B cell (primary cell): Measurements from ENCODE around the gene KLK14. TPM values are rescaled to one million over a fixed set of nuclear protein-coding genes. Genes with fewer than 3 reads are reported as not detected.

Experiments used
- ATAC-seq: fragments of 200-7000 bp; cut with Tn5 transposase; one replicate; pipeline ENCODE4 v1.10.0; 2021; ENCODE audit warnings: low read depth, mild to moderate bottlenecking, moderate number of reproducible peaks, moderate library complexity
- CTCF ChIA-PET: fragments of 350-600 bp; sonication (Branson Sonifier 250); formaldehyde crosslinking; loops from one replicate; lab custom pipeline; 2021; ENCODE audit warnings: antibody characterized with exemption, inconsistent platforms; lab: Charles Lee
- POLR2A ChIA-PET: fragments of 350-600 bp; sonication (Branson Sonifier 250); formaldehyde crosslinking; loops from one replicate; lab custom pipeline; 2021; ENCODE audit warnings: antibody characterized with exemption; lab: Charles Lee
- DNase-seq: peaks from one replicate; pipeline ENCODE4 v3.0.0; 2013
- H2AFZ ChIP-seq: 2 replicates; pipeline ENCODE4 v1.6.1; 2012; ENCODE audit warnings: mild to moderate bottlenecking, low read depth, low read length; ENCODE audit not compliant: insufficient read depth, poor library complexity, severe bottlenecking
- H3K27ac ChIP-seq, 2 donors: 1 replicate in 1 of 2; 2 replicates in 1 of 2; pipeline ENCODE4 v1.5.1; 2012 to 2013; ENCODE audit warnings: low read length in 2 of 2, mild to moderate bottlenecking in 2 of 2, moderate library complexity in 1 of 2
- H3K27me3 ChIP-seq, 4 experiments: fragments of 200-600 bp in 1 of 4; sonication (generic) in 1 of 4; replicated peaks in 1 of 4; 1 replicate in 2 of 4; 2 replicates in 2 of 4; pipeline versions ENCODE4 v1.6.1 to v1.7.0; 2013 to 2016; ENCODE audit warnings: low read length in 3 of 4, mild to moderate bottlenecking in 2 of 4, mixed read lengths in 1 of 4, moderate library complexity in 1 of 4; ENCODE audit not compliant: insufficient read depth in 4 of 4, control insufficient read depth in 3 of 4; ENCODE audit errors: control extremely low read depth in 1 of 4
- H3K36me3 ChIP-seq, 2 experiments: replicated peaks in 1 of 2; 1 replicate in 1 of 2; 2 replicates in 1 of 2; pipeline versions ENCODE4 v1.6.1 to v1.7.1; 2013; ENCODE audit warnings: low read length in 1 of 2; ENCODE audit not compliant: insufficient read depth in 2 of 2, control insufficient read depth in 1 of 2; ENCODE audit errors: control extremely low read depth in 1 of 2, extremely low read depth in 1 of 2
- H3K4me1 ChIP-seq, 2 donors: fragments of 200-600 bp in 1 of 2; sonication (generic) in 1 of 2; 1 replicate in 1 of 2; 2 replicates in 1 of 2; pipeline versions ENCODE4 v1.5.1 to v1.6.1; 2013 to 2017; ENCODE audit warnings: low read length in 2 of 2; ENCODE audit not compliant: control insufficient read depth in 2 of 2, insufficient read depth in 2 of 2
- H3K4me2 ChIP-seq: replicated peaks from 2 replicates; pipeline ENCODE3; 2012; ENCODE audit warnings: mild to moderate bottlenecking, low read depth, low read length; ENCODE audit not compliant: poor library complexity, severe bottlenecking
- H3K4me3 ChIP-seq, 5 experiments: fragments of 200-600 bp in 1 of 5; sonication (generic) in 1 of 5; 1 replicate in 3 of 5; 2 replicates in 2 of 5; pipeline versions ENCODE4 v1.5.1 to v1.7.0; 2011 to 2016; ENCODE audit warnings: low read length in 4 of 5, mild to moderate bottlenecking in 4 of 5, low read depth in 2 of 5, control low read depth in 1 of 5, moderate library complexity in 1 of 5; ENCODE audit not compliant: insufficient read depth in 1 of 5; ENCODE audit errors: control extremely low read depth in 1 of 5, extremely low read depth in 1 of 5
- H3K79me2 ChIP-seq: fragments of 200-600 bp; sonication (generic); one replicate; pipeline ENCODE4 v1.6.0; 2016; ENCODE audit warnings: low read length; ENCODE audit not compliant: control insufficient read depth, insufficient read depth
- H3K9ac ChIP-seq: fragments of 200-600 bp; sonication (generic); 2 replicates; pipeline ENCODE4 v1.6.1; 2017; ENCODE audit warnings: mild to moderate bottlenecking, low read length, moderate library complexity
- H3K9me3 ChIP-seq, 3 donors: one replicate each; pipeline versions ENCODE4 v1.6.1 to v1.7.1; 2013; ENCODE audit warnings: low read length in 2 of 3; ENCODE audit not compliant: control insufficient read depth in 2 of 3, insufficient read depth in 1 of 3; ENCODE audit errors: control extremely low read depth in 1 of 3
- H4K20me1 ChIP-seq: 2 replicates; pipeline ENCODE4 v1.6.0; 2012; ENCODE audit warnings: mild to moderate bottlenecking, low read length; ENCODE audit not compliant: insufficient read depth, control insufficient read depth, poor library complexity, severe bottlenecking
- H3K27ac Mint-ChIP-seq: one replicate; pipeline ENCODE4 v1.8.0; 2021; ENCODE audit warnings: mixed read lengths
- H3K27me3 Mint-ChIP-seq: one replicate; pipeline ENCODE4 v1.8.0; 2021; ENCODE audit warnings: mixed read lengths
- H3K4me1 Mint-ChIP-seq: one replicate; pipeline ENCODE4 v1.8.0; 2021; ENCODE audit warnings: mixed read lengths
- H3K4me3 Mint-ChIP-seq: one replicate; pipeline ENCODE4 v1.8.0; 2021; ENCODE audit warnings: mixed read lengths
- H3K9me3 Mint-ChIP-seq: one replicate; pipeline ENCODE4 v1.8.0; 2022; ENCODE audit warnings: mixed read lengths; ENCODE audit not compliant: insufficient read depth
- EZH2 ChIP-seq: IDR thresholded peaks from 2 replicates; pipeline ENCODE4 v1.6.1; 2012; ENCODE audit warnings: borderline replicate concordance, low read depth, mild to moderate bottlenecking, moderate library complexity, low read length; ENCODE audit not compliant: insufficient read depth, poor library complexity, severe bottlenecking
- WGBS: methylation state at CpG from one replicate; pipeline ENCODE4 v1.1.5; 2013; ENCODE audit warnings: missing lambda C conversion rate; ENCODE audit not compliant: insufficient coverage; 5-methylcytosine and 5-hydroxymethylcytosine counted together
- intact Hi-C: fragments of 100-400 bp; cut with micrococcal nuclease; formaldehyde crosslinking; loops from one replicate; pipeline ENCODE4 v1.10.0; 2022
- polyA plus RNA-seq: library from polyadenylated mRNA; depleted of rRNA; stranded (reverse); fragments of >200 nt; gene quantifications from 2 replicates; pipeline ENCODE4 v1.2.3, GENCODE V29; 2012
- total RNA-seq, 2 donors: library from RNA; stranded (reverse); fragments of 120-200 nt in 1 of 2; gene quantifications; 1 replicate in 1 of 2; 2 replicates in 1 of 2; pipeline versions ENCODE4 v1.2.3 to v1.2.4, GENCODE V29; 2013 to 2022
- TF ChIP-seq, protein P1 (sequence below): fragments of 200-600 bp; IDR thresholded peaks from one replicate; pipeline ENCODE4 v1.8.0; 2022; ENCODE audit warnings: antibody characterized with exemption, mild to moderate bottlenecking

Gene KLK14
- total and polyA plus RNA-seq, 2 donors (not counting 1 experiment from before 2014, with no cell fraction given), result 0.49 to 0.59 TPM

DNA sequence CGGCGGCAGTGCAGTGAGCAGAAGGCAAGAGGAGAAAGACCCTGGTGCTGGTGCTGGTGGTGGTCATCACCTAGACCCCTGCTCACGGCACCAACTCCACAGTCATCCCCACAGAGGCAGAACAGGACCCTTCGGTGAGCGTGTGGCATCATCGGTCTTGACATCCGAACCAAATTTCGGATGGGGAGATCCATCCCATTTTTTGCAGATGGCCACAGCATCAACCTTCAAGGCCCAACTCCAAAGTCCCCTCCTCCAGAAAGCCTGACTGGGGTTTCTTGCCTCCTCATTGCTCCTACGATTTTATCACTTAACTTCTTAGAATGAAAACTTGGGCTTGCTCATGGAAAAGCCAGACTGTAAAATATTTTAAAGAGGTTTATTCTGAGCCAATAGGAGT, 39.2 kb downstream of the KLK14 start:
- Histone ChIP-seq H3K27me3 (no peaks in the 10 kb centered on the region), H3K27ac (no peak overlapping the region), H4K20me1 (no peaks in the 10 kb centered on the region), H3K4me2 (no peak overlapping the region), H3K4me1 (no peaks in the 10 kb centered on the region), H3K9me3 (no peaks in the 10 kb centered on the region), H3K4me3 (no peak overlapping the region), H2AFZ (no peak overlapping the region), H3K9ac (no peak overlapping the region), H3K36me3 (no peaks in the 10 kb centered on the region), H3K79me2 (no peaks in the 10 kb centered on the region)
- POLR2A ChIA-PET, result no interaction called here
- WGBS, result 72% methylated on average over 6 of the region's 9 CpGs
- Mint-ChIP-seq H3K9me3 (peaks cover 2% of the 10 kb centered on the region), H3K27ac (no peak overlapping the region), H3K4me3 (no peak overlapping the region), H3K27me3 (peaks cover 11% of the 10 kb centered on the region), H3K4me1 (no peaks in the 10 kb centered on the region)
- ATAC-seq (no peak), DNase-seq (no peak)
- intact Hi-C loops, result no loop called here
- CTCF ChIA-PET, result no interaction called here
- TF ChIP-seq EZH2, result no peak
- TF ChIP-seq, protein P1, sequence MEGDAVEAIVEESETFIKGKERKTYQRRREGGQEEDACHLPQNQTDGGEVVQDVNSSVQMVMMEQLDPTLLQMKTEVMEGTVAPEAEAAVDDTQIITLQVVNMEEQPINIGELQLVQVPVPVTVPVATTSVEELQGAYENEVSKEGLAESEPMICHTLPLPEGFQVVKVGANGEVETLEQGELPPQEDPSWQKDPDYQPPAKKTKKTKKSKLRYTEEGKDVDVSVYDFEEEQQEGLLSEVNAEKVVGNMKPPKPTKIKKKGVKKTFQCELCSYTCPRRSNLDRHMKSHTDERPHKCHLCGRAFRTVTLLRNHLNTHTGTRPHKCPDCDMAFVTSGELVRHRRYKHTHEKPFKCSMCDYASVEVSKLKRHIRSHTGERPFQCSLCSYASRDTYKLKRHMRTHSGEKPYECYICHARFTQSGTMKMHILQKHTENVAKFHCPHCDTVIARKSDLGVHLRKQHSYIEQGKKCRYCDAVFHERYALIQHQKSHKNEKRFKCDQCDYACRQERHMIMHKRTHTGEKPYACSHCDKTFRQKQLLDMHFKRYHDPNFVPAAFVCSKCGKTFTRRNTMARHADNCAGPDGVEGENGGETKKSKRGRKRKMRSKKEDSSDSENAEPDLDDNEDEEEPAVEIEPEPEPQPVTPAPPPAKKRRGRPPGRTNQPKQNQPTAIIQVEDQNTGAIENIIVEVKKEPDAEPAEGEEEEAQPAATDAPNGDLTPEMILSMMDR, result no peak

DNA sequence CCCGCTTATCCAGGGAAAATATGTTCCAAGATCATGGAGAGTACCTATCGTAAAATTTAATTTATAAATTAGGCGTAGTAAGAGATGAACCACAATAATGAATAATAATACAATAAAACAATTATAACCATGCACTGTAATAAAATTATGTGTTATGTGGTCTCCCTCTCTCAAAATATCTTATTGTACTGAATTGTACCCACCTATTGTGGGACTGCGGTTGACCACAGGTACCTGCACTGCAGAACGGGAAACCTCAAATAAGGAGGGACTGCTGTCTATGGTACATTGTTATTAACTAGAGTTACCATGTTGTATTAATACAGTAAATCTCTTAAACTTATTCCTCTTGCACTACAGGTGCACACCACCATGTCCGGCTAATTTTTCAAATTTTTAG, 42.5 kb downstream of the KLK14 start:
- no peaks in the 10 kb centered on the region for H3K36me3 ChIP-seq
- no peak for ATAC-seq
- H3K9ac ChIP-seq, result no peak overlapping the region
- no peaks in the 10 kb centered on the region for H3K9me3 ChIP-seq
- Mint-ChIP-seq H3K27ac (no peak overlapping the region), H3K4me1 (no peaks in the 10 kb centered on the region), H3K4me3 (no peak overlapping the region), H3K27me3 (peaks cover 10% of the 10 kb centered on the region), H3K9me3 (peaks cover 2% of the 10 kb centered on the region)
- H3K4me1 ChIP-seq, result no peaks in the 10 kb centered on the region
- no peak for DNase-seq
- ChIA-PET POLR2A (no interaction called here), CTCF (no interaction called here)
- WGBS, result no CpG with 5 or more reads among the region's 6 CpGs
- H3K4me2 ChIP-seq, result no peak overlapping the region
- no peak overlapping the region for H3K27ac ChIP-seq
- H4K20me1 ChIP-seq, result no peaks in the 10 kb centered on the region
- no peak overlapping the region for H3K4me3 ChIP-seq
- intact Hi-C loops, result no loop called here
- no peaks in the 10 kb centered on the region for H3K27me3 ChIP-seq
- TF ChIP-seq, protein P1, result no peak
- TF ChIP-seq EZH2, result no peak
- no peak overlapping the region for H2AFZ ChIP-seq
- H3K79me2 ChIP-seq, result no peaks in the 10 kb centered on the region
